Right ventricle myocardium superior (tissue), 1 donor: ENCODE data around the gene ZNF799. TPM values are rescaled to one million over a fixed set of nuclear protein-coding genes. Genes with fewer than 3 reads are reported as not detected.
"Not testable (repeated sequence)": the region's sequence is repeated elsewhere in the genome, so short reads cannot be mapped to it uniquely, and the experiment has no call there.

Experiments used
- ATAC-seq: fragments of 200-7000 bp; cut with Tn5 transposase; one replicate; pipeline ENCODE4 v1.9.1; 2020; ENCODE audit warnings: mild to moderate bottlenecking; ENCODE audit not compliant: poor library complexity
- DNase-seq: peaks from one replicate; pipeline ENCODE4 v3.0.0-alpha.2; 2020
- intact Hi-C: fragments of 100-400 bp; cut with DNase I; formaldehyde crosslinking; loops from one replicate; pipeline ENCODE4 v1.11.2; 2022
- long read RNA-seq: library from polyadenylated mRNA; unstranded; transcript quantifications from one replicate; pipeline ENCODE4 v2.0.0, GENCODE V29; 2021
- total RNA-seq: library from RNA; stranded (reverse); fragmentation: NEBNext Ultra II Directional; extraction: Animal tissue kit (Norgen Biotek cat#: 25700); gene quantifications from one replicate; pipeline ENCODE4 v1.2.1, GENCODE V29; 2021
- donor health status: DM: no; HTN: yes; CAD: no; lungs with severe emphysema.

Gene ZNF799
- total RNA-seq, result 2.3 TPM
- long read RNA-seq, partial matches to known transcripts, result 0 of 1 reads
- long read RNA-seq, other reads (novel, unspliced or antisense), result 0 of 1 reads

DNA sequence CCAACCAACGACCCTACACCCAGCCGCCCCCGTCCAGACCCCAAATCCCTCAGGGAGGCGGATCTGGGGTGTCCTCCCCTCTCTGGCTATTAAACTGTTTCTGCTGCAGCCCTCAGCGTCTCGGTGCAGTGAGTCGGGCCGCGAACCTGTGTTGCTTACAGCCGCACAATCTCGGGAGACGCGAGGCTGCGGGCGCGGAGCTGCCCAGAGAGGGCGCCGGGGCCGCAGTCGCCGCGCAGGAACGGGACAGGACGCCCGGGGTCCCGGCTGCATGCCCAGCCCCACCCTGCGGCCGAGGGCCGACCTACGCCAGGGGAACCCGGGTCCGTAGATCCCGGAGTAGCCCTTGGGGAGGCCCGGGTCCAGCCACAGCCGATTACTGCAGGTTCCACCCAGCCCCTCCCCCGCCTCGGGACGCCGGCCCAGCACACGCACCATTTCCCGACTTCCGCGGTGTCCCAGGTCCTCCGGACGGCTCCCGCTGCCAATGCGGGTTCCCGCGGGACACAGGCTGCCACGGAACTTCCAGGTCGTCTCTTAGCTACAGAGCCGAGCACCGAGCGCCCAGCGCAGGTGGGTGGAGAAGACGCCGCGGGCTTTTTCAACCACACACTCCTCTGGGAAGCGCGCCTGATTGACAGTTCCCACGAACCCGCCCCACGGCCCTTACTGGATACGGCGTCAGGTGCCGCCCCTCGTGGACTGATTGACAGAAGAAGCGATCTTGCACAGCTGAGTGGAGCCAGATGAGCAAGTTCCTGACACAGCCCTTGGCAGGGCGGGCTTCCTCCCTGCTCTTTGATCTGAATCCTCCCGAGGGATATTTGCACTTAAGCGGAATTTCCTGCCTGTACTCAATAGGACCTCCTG, at the start of gene ZNF799:
Gene ZNF799 (minus strand): TSS at position 639 of the 870 bp plus-strand sequence. CDS start 201 bp downstream, at position 438.
- DNase-seq, result peak; percentile 99
- intact Hi-C loops, result no loop called here
- ATAC-seq, result peak; percentile 99

DNA sequence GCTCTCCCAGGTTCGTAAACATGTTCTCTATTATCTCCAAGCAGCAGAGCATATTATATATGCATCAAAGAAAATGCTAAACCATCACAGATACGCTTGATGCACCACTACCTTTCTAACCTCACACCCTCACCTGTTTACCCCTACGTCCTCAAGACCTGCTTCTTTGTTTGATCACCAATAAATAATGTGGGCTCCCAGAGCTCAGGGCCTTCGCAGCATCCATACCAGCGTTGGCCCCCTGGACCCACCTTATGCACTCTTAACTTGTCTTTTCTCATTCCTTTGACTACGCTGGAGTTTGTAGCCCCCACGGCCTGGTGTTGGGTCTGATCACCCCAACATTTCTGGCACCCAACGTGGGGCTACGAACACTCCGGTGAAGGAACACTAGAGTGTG, 49.8 kb upstream of the ZNF799 start:
- ATAC-seq, result no peak
- intact Hi-C loops, result no loop called here
- no peak for DNase-seq

DNA sequence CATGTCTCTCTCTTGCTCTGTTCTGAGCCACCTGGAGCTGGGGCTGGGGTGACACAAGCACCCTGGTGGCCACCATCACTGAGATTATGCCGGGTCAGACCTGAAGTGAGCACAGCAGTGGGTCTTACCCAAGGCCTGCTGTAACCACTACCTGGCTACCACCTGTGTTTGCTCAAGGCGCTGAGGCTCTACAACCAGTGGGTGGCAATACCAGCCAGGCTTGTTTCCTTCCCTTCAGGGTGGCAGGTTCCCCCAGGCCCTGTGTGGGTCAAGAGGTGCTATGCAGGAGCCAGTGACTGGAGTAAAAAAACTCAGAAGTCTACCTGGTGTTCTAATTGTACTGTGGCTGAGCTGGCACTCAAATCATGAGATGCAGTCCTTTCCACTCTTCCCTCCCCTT, 47.7 kb upstream of the ZNF799 start:
- no peak for ATAC-seq

DNA sequence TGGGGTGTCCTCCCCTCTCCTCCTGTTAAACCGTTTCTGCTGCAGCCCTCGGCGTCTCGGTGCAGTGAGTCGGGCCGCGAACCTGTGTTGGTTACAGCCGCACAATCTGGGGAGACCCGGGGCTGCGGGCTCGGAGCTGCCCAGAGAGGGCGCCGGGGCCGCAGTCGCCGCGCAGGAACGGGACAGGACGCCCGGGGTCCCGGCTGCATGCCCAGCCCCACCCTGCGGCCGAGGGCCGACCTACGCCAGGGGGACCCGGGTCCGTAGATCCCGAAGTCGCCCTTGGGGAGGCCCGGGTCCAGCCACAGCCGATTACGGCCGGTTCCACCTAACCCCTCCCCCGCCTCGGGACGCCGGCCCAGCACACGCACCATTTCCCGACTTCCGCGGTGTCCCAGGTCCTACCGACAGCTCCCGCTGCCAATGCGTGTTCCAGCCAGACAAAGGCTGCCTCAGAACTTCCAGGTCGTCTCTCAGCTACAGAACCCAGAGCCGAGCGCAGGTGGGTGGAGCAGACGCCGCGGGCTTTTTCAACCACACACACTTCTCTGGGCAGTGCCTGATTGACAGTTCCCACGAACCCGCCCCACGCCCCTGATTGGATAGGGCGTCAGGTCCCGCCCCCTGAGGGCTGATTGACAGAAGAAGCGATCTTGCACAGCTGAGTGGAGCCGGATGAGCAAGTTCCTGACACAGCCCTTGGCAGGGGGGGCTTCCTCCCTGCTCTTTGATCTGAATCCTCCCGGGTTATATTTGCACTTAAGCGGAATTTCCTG, 39.7 kb upstream of the ZNF799 start, which contains the start of gene ZNF443:
Gene ZNF443 (minus strand): TSS at position 481 of the 776 bp plus-strand sequence. CDS start 107 bp downstream, at position 374.
- peak; percentile 100 for ATAC-seq
- intact Hi-C loops, result no loop called here
- DNase-seq, result peak; percentile 99

More for the DNA sequence above, 47.7 kb upstream of the ZNF799 start:
- DNase-seq, result no peak
- intact Hi-C loops, result no loop called here

DNA sequence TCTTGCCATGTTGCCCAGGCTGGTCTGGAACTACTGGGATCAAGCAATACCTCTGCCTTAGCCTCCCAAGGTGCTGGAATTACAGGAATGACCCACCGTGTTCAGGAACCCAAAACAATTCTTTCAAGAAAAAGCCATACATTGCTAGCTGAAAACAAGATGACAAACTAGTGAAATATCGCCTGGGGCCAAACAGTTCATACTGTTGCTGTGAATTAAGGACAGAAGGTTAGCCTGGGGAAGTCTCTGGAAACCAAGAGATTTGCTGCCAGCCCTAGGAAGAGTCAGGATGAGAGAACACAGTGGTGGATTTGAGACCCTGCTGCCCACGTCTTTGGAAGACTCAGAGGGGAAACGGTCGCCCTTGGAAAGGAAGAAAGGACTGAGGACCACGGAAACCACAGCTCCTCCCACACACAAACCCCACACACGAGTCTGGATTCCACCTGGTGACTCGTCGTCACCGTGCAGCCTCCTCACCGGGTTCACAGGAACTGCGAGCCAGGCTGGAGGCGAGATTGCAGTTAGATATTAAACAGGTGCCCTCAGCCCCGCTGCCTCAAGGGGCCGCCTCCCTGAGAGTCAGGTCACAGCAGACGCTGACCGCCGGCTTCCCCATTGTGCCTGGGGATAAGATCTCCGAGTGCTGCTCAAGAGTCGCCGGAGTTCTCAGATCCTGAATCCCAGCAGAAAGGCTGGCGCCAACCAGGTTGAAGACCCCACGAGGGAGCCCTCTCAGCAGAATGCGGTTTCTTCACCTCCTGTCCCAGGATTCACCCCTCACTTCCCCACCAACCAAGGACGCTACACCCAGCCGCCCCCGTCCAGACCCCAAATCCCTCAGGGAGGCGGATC, 38.8 kb upstream of the ZNF799 start:
- intact Hi-C loops, DNase-seq: not testable (repeated sequence)
- peak; percentile 33 for ATAC-seq

DNA sequence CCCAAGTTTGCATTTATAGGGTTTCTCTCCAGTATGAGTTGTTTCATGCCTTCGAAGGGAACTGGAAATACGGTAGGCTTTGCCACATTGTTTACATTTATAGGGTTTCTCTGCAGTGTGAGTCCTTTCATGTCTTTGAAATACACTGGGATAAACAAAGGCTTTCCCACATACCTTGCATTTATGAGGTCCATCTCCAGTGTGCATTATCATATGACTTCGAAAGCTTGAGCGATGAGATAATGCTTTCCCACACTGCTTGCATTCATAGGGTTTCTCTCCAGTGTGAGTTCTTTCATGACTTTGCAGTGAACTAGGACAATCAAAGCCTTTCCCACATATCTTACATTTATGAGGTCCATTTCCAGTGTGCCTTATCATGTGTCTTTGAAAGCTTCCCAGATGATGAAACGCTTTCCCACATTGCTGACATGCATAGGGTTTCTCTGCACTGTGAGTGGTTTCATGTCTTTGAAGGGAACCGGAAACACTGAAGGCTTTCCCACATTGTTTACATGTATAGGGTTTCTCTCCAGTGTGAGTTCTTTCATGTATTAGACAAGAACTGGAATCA, 29.7 kb upstream of the ZNF799 start:
- DNase-seq, result not testable (repeated sequence)

DNA sequence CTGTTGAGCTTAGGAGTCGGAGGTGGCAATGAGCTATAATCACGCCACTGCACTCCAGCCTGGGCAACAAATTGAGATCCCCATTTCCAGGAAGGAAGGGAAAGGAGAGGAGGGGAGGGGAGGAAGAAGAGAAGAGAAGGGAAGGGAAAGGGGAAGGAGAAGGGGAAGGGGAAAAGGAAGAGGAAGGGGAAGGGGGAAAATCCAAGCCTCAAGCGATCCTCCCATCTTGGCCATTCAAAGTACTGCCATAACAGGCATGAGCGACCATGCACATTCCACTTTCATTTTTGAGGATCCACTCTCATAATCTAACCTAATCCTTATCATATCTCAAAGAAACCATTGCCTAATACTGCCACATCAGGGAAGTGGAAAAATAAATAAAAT, 24.8 kb upstream of the ZNF799 start:
- intact Hi-C loops, result no loop called here
- DNase-seq (no peak), ATAC-seq (no peak)

More for the DNA sequence above, 29.7 kb upstream of the ZNF799 start:
- ATAC-seq, intact Hi-C loops: not testable (repeated sequence)

DNA sequence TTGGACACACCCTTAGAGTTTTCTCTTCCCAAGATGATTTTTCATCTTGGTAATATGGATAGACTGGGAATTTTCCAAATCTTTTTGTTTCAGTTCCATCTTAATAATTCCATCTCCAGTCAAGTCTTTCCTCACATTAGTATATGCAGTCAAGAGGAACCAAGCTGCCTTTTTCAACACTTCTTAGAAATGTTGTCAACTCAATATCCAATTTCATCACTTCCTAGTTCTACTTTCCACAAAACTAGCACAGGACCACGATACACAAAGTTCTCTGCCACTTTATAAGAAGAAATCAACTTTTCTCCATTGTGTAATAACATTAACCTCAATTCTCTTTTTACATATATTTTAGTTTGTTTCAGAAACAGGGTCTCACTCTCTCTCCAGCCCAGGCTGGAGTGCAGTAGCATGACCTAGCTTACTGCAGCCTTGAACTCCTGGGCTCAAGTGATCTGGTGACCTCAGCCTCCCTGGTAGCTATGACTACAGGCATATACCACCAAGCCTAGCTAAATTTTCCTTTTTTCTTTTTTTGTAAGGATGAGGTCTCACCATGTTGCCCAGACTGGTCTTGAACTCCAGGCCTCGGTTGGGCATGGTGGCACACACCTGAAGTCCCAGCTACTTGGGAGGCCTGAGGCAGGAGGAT, 24.3 kb upstream of the ZNF799 start:
- intact Hi-C loops, result no loop called here
- no peak for ATAC-seq
- no peak for DNase-seq

DNA sequence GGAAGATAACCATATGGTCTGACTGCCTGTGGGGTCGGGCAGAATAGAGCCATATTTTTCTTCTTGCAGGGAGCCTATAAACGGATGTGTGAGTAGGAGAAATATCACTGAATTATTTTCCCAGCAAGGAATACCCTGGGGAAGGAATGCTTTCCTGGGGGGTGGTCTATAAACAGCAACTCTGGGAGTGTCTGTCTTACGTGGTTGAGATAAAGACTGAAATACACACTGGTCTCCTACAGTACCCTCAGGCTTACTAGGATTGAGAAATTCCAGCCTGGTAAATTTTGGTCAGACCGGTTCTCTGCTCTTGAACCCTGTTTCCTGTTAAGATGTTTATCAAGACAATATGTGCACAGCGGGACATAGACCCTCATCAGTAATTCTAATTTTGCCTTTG, 16.2 kb upstream of the ZNF799 start:
- DNase-seq, ATAC-seq, intact Hi-C loops: not testable (repeated sequence)

DNA sequence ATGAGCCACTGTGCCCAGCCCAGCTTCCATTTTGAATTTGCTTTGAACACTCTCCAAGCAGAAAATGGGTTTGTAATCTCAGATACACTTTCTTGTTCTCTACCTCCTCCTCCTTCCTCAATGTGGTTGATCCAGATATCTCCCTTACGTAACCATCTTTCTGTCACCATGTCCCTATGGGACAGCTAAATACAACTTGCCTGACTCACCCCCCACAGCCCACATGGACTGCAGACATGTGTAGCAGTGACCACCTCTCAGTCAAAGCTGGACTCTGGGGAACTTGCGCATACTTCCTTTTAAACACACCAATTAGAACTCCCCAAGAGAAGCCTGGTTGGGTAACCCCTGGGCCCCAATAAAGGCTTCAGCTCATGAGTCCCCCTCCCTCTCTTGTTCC, 10.8 kb upstream of the ZNF799 start:
- DNase-seq (no peak), ATAC-seq (no peak)
- intact Hi-C loops, result no loop called here

DNA sequence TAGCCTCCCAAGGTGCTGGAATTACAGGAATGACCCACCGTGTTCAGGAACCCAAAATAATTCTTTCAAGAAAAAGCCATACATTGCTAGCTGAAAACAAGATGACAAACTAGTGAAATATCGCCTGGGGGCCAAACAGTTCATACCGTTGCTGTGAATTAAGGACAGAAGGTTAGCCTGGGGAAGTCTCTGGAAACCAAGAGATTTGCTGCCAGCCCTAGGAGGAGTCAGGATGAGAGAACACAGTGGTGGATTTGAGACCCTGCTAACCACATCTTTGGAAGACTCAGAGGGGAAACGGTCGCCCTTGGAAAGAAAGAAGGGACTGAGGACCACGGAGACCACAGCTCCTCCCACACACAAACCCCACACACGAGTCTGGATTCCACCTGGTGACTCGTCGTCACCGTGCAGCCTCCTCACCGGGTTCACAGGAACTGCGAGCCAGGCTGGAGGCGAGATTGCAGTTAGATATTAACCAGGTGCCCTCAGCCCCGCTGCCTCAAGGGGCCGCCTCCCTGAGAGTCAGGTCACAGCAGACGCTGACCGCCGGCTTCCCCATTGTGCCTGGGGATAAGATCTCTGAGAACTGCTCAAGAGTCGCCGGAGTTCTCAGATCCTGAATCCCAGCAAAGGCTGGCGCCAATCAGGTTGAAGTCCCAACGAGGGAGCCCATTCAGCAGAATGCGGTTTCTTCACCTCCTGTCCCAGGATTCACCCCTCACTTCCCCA, 1.0 kb downstream of the ZNF799 start:
- DNase-seq, result peak; percentile 44
- ATAC-seq, result peak; percentile 28
- intact Hi-C loops, result not testable (repeated sequence)

DNA sequence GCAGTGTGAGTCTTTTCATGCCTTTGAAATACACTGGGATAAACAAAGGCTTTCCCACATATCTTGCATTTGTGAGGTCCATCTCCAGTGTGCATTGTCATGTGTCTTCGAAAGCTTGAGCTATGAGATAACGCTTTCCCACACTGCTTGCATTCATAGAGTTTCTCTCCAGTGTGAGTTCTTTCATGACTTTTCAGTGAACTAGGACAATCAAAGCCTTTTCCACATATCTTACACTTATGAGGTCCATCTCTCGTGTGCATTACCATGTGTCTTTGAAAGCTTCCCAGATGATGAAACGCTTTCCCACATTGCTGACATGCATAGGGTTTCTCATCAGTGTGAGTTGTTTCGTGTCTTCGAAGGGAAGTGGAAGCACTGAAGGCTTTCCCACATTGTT, 9.9 kb downstream of the ZNF799 start:
- intact Hi-C loops, ATAC-seq, DNase-seq: not testable (repeated sequence)

DNA sequence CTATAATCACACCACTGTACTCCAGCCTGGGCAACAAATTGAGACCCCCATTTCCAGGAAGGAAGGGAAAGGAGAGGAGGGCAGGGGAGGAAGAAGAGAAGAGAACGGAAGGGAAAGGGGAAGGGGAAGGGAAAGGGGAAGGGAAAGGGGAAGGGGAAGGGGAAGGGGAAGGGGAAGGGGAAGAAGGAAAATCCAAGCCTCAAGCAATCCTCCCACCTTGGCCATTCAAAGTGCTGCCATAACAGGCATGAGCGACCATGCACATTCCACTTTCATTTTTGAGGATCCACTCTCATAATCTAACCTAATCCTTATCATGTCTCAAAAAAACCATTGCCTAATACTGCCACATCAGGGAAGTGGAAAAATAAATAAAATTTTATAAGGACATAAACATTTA, 14.7 kb downstream of the ZNF799 start:
- intact Hi-C loops, DNase-seq, ATAC-seq: not testable (repeated sequence)

DNA sequence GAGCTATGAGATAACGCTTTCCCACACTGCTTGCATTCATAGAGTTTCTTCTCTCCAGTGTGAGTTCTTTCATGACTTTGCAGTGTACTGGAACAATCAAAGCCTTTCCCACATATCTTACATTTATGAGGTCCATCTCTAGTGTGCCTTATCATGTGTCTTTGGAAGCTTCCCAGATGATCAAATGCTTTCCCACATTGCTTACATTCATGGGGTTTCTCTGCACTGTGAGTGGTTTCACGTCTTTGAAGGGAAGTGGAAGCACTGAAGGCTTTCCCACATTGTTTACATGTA, 20.7 kb downstream of the ZNF799 start:
- ATAC-seq (no peak), DNase-seq (no peak)
- intact Hi-C loops, result no loop called here

DNA sequence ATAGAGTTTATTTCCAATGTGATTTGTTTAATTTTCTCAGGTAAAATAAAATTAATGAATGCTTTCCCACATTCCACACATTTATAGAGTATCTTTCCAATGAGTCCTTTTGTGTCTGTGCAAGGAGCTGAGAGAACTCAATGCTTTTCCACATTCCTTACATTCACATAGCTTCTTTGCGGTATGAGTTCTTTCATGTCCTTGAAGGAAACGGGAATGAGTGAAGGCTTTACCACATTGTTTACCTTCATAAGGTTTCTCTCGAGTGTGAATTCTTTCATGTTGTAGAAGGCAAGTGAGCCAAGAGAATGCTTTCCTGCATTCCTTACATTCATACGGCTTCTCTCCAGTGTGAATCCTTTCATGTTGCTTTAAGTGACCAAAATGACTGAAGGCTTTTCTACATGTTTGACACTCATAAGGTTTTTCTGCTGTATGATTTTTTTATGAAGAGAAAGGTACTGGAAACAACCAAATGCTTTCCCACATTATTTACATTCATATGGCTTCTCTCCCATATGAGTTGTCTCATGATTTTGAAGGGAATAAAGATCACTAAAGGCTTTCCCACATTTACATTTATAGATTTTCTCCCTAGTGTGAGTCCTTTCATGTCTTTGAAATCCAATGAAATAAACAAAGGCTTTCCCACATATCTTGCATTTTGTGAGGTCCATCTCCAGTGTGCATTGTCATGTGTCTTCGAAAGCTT, 21.2 kb downstream of the ZNF799 start:
- ATAC-seq, result no peak

DNA sequence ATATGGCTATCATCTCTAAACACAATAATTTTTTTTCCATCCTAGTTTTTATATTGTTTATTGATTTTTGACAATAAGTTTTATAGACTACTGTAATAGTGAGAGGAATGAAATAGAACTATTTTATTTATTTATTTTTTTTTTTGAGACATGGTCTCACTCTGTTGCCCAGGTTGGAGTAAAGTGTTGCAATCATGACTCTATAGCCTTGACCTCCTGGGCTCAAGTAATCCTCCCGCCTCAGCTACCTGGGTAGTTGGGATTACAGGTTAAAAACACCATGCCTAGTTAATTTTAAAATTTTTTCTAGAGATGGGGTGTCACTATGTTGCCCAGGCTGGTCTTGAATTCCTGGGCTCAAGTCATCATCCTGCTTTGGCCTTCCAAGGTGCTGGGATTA, 27.0 kb downstream of the ZNF799 start:
- ATAC-seq (no peak), DNase-seq (no peak)
- intact Hi-C loops, result no loop called here

More for the DNA sequence above, 21.2 kb downstream of the ZNF799 start:
- intact Hi-C loops, result no loop called here
- no peak for DNase-seq
